ENCODE results near the gene ZNF569.
"Not testable (repeated sequence)": the region's sequence is repeated elsewhere in the genome, so short reads cannot be mapped to it uniquely, and the experiment has no call there.

DNA sequence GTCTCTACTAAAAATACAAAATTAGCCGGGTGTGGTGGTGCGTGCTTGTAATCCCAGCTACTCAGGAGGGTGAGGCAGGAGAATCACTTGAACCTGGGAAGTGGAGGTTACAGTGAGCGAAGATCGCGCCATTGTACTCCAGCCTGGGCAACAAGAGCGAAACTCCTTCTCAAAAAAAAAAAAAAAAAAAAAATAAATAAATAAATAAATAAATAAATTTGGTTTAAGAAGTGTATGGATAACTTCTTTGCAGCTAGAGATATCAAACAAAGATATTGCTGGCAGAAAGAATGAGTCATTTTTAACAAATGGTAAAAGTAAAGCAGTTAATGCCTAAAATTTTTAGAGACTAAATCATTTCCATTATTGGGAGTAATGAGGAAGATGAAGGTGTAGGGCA lies 75.8 kb downstream of the ZNF569 start:
- TF ChIP-seq, protein P1, sequence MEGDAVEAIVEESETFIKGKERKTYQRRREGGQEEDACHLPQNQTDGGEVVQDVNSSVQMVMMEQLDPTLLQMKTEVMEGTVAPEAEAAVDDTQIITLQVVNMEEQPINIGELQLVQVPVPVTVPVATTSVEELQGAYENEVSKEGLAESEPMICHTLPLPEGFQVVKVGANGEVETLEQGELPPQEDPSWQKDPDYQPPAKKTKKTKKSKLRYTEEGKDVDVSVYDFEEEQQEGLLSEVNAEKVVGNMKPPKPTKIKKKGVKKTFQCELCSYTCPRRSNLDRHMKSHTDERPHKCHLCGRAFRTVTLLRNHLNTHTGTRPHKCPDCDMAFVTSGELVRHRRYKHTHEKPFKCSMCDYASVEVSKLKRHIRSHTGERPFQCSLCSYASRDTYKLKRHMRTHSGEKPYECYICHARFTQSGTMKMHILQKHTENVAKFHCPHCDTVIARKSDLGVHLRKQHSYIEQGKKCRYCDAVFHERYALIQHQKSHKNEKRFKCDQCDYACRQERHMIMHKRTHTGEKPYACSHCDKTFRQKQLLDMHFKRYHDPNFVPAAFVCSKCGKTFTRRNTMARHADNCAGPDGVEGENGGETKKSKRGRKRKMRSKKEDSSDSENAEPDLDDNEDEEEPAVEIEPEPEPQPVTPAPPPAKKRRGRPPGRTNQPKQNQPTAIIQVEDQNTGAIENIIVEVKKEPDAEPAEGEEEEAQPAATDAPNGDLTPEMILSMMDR (IDR thresholded peaks at IDR 0.05; ENCODE audit: borderline replicate concordance, extremely low read depth, low read length, poor library complexity, severe bottlenecking) = not testable (repeated sequence)
- TF ChIP-seq EZH2 (IDR thresholded peaks at IDR 0.05; ENCODE audit: borderline replicate concordance, low read depth, low read length, severe bottlenecking) = not testable (repeated sequence)
